Measurements from ENCODE around the gene IMMT.

Gene IMMT

GRCh38 chr2:86140969-86141392 lies 54.3 kb downstream of the IMMT start:
- Histone ChIP-seq H3K27ac (replicated peaks) (no peak overlapping the region), H3K4me3 (replicated peaks; ENCODE audit: insufficient read depth, low read length) (no peak overlapping the region), H3K27me3 (ENCODE audit: insufficient read depth, poor library complexity, severe bottlenecking) (no peaks in the 10 kb centered on the region)
- peak in 1 of 2 experiments; percentile 15 for DNase-seq (ENCODE audit: low read depth in 1 of 2, low spot score in 1 of 2)
- TF ChIP-seq SPI1 (IDR thresholded peaks at IDR 0.05; ENCODE audit: borderline replicate concordance, low read depth) = no peak
- no peak for TF ChIP-seq REST (IDR thresholded peaks at IDR 0.05; ENCODE audit: insufficient replicate concordance, low read depth)
- peak; percentile 44; the same call in 1 of the 2 replicates for TF ChIP-seq POLR2AphosphoS5 (IDR thresholded peaks at IDR 0.05; ENCODE audit: low read depth)

GRCh38 chr2:86139981-86140380 lies 55.3 kb downstream of the IMMT start:
- H3K27me3 ChIP-seq (ENCODE audit: insufficient read depth, poor library complexity, severe bottlenecking) = no peaks in the 10 kb centered on the region
- DNase-seq (ENCODE audit: low read depth in 1 of 2, low spot score in 1 of 2) = no peak
- no peak overlapping the region for H3K27ac ChIP-seq (replicated peaks)
- TF ChIP-seq GABPA (IDR thresholded peaks at IDR 0.05; ENCODE audit: low read depth) (no peak), REST (IDR thresholded peaks at IDR 0.05; ENCODE audit: insufficient replicate concordance, low read depth) (no peak), SPI1 (IDR thresholded peaks at IDR 0.05; ENCODE audit: borderline replicate concordance, low read depth) (no peak), CTCF (IDR thresholded peaks at IDR 0.05; ENCODE audit: insufficient read depth, low read length) (no peak), POLR2AphosphoS5 (IDR thresholded peaks at IDR 0.05; ENCODE audit: low read depth) (no peak)
- H3K4me3 ChIP-seq (replicated peaks; ENCODE audit: insufficient read depth, low read length) = no peak overlapping the region

DNA sequence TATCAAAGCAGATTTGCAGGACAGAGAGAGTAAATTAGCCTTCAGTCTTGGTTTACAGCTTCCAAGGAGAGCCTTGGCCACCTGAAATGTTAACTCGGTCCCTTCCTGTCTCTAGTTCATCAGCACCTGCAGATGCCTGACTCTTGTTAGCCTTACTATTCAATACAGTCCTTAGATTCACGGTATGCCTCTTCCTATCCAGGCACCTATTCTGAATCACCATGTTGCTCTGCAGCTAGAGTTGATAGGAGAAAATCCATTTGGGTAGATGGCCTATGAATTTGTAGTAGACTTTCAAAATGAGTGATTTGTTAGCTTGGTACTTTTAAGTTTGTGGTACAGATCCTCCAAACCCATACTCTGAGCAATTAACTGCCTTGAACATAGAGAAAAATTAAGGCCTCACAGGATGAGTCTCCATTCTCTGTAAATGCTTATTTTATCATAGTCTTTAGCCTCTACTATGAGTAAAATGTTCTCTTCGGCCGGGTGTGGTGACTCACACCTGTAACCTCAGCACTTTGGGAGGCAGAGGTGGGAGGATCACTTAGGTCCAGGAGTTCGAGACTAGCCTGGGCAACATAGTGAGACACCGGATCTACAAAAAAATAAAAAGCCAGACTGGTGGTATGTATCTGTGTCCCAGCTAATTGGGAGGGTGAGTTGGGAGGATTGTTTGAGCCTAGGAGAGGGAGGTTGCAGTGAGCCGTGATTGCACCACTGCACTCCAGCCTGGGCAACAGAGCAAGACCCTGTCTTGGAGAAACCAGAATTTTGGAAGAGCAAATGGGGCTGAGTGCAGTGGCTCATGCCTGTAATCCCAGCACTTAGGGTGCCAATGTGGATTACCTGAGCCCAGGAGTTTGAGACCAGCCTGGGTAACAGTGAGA lies 56.3 kb downstream of the IMMT start:
- Histone ChIP-seq H3K27me3 (ENCODE audit: insufficient read depth, poor library complexity, severe bottlenecking) (no peaks in the 10 kb centered on the region), H3K27ac (replicated peaks) (no peak overlapping the region), H3K4me3 (replicated peaks; ENCODE audit: insufficient read depth, low read length) (no peak overlapping the region)
- no peak for TF ChIP-seq GABPA (IDR thresholded peaks at IDR 0.05; ENCODE audit: low read depth)
- no peak for TF ChIP-seq SPI1 (IDR thresholded peaks at IDR 0.05; ENCODE audit: borderline replicate concordance, low read depth)
- no peak for TF ChIP-seq REST (IDR thresholded peaks at IDR 0.05; ENCODE audit: insufficient replicate concordance, low read depth)
- DNase-seq (ENCODE audit: low read depth in 1 of 2, low spot score in 1 of 2) = no peak

GRCh38 chr2:86136141-86136540 lies 59.1 kb downstream of the IMMT start:
- Histone ChIP-seq H3K4me3 (replicated peaks; ENCODE audit: insufficient read depth, low read length) (no peak overlapping the region), H3K27me3 (ENCODE audit: insufficient read depth, poor library complexity, severe bottlenecking) (no peaks in the 10 kb centered on the region), H3K27ac (replicated peaks) (no peak overlapping the region)
- TF ChIP-seq POLR2AphosphoS5 (IDR thresholded peaks at IDR 0.05; ENCODE audit: low read depth) (no peak), REST (IDR thresholded peaks at IDR 0.05; ENCODE audit: insufficient replicate concordance, low read depth) (no peak), GABPA (IDR thresholded peaks at IDR 0.05; ENCODE audit: low read depth) (no peak), SPI1 (IDR thresholded peaks at IDR 0.05; ENCODE audit: borderline replicate concordance, low read depth) (no peak), CTCF (IDR thresholded peaks at IDR 0.05; ENCODE audit: insufficient read depth, low read length) (no peak)
- no peak for DNase-seq (ENCODE audit: low read depth in 1 of 2, low spot score in 1 of 2)
